Stimulated activated naive CD4-positive, alpha-beta T cell treated with Interleukin-2 at 50 U/mL for 16 hours (primary cell): ENCODE measurements around the gene TRIM26.
"Not testable (repeated sequence)": the region's sequence is repeated elsewhere in the genome, so short reads cannot be mapped to it uniquely, and the experiment has no call there.

Experiments used
- DNase-seq: peaks from one replicate; lab custom pipeline; 2025; lab: John Stamatoyannopoulos, UW

Gene TRIM26

GRCh38 chr6:30152910-30153610 is 60.1 kb downstream of the TRIM26 start:
- no peak for DNase-seq

GRCh38 chr6:30152016-30152673 is 61.1 kb downstream of the TRIM26 start:
- no peak for DNase-seq

GRCh38 chr6:30151580-30151979 is 61.6 kb downstream of the TRIM26 start:
- no peak for DNase-seq

GRCh38 chr6:30150671-30151395 is 62.4 kb downstream of the TRIM26 start:
- DNase-seq: no peak

- no peak for DNase-seq
Measured at GRCh38 chr6:30149858-30150550, 63.2 kb downstream of the TRIM26 start.

GRCh38 chr6:30149234-30149633 is 64.0 kb downstream of the TRIM26 start:
- no peak for DNase-seq

- no peak for DNase-seq
Measured at GRCh38 chr6:30147096-30147495, 66.1 kb downstream of the TRIM26 start.

GRCh38 chr6:30145818-30146217 is 67.4 kb downstream of the TRIM26 start:
- no peak for DNase-seq

GRCh38 chr6:30144811-30145210 is 68.4 kb downstream of the TRIM26 start:
- no peak for DNase-seq

- no peak for DNase-seq
Measured at GRCh38 chr6:30143780-30144179, 69.4 kb downstream of the TRIM26 start.

- no peak for DNase-seq
Measured at GRCh38 chr6:30142665-30143064, 70.5 kb downstream of the TRIM26 start.

GRCh38 chr6:30140240-30140639 is 73.0 kb downstream of the TRIM26 start:
- DNase-seq: not testable (repeated sequence)

GRCh38 chr6:30136570-30137286 is 76.5 kb downstream of the TRIM26 start:
- no peak for DNase-seq

GRCh38 chr6:30135757-30136156 is 77.4 kb downstream of the TRIM26 start, which contains the start of gene TRIM40:
TRIM40 (plus strand) TSS chr6:30136140; CDS start chr6:30137037, 897 bp downstream.
- no peak for DNase-seq

GRCh38 chr6:30135147-30135546 is 78.1 kb downstream of the TRIM26 start:
- DNase-seq: no peak
